Measurements from ENCODE around the gene CBX7. TPM values are rescaled to one million over a fixed set of nuclear protein-coding genes. Genes with fewer than 3 reads are reported as not detected.

The CBX7 gene
- polyA plus RNA-seq, 2 of the 4 experiments (the other 2 are of a cell fraction) = 0.79 to 2.5 TPM

GRCh38 chr22:39146256-39147101, 6.0 kb downstream of the CBX7 start:
- Histone ChIP-seq H3K4me1 (peaks cover 11% of the 10 kb centered on the region; the same call in 2 of the 3 replicates), H3K9me3 (no peaks in the 10 kb centered on the region), H3K4me2 (peak overlapping the region; percentile 99), H3K4me3 (peak overlapping the region; percentile 95), H3K27ac (peak overlapping the region; percentile 68 to 86)
- FAIRE-seq (no peak), ATAC-seq (no peak), DNase-seq (ENCODE audit: low read depth in 1 of 2, low spot score in 1 of 2) (no peak)
- ChIA-PET CTCF (interaction anchor here (1.2 kb wide), 1 partner anchor 165 kb away, joined by 3 read pairs; no protein-coding TSS in a partner anchor), POLR2A (no interaction called here)
- TF ChIP-seq RNF2 (IDR thresholded peaks at IDR 0.05; ENCODE audit: borderline replicate concordance, low read depth) (no peak), ZFP36 (IDR thresholded peaks at IDR 0.05; ENCODE audit: borderline replicate concordance, partially characterized antibody) (peak; percentile 28), NPAS2 (CRISPR knock-in tag; IDR thresholded peaks at IDR 0.05; ENCODE audit: borderline replicate concordance) (no peak), MAX (IDR thresholded peaks at IDR 0.05) (no peak), HES2 (IDR thresholded peaks at IDR 0.05) (no peak), ELK1 (IDR thresholded peaks at IDR 0.05; ENCODE audit: low read depth, low read length) (no peak), HOXB5 (CRISPR knock-in tag; IDR thresholded peaks at IDR 0.05) (no peak), KDM1A (IDR thresholded peaks at IDR 0.05; ENCODE audit: low read depth) (peak; percentile 67; the same call in 1 of the 2 replicates), JUNB (IDR thresholded peaks at IDR 0.05) (no peak)
- 77% methylated on average over 5 of the region's 6 CpGs for WGBS (ENCODE audit: missing lambda C conversion rate)

GRCh38 chr22:39144101-39144767, 8.2 kb downstream of the CBX7 start:
- DNase-seq (ENCODE audit: low read depth in 1 of 2, low spot score in 1 of 2) (no peak), FAIRE-seq (no peak), ATAC-seq (no peak; a peak in 1 of 6 replicates)
- 54% methylated on average over 20 of the region's 22 CpGs for WGBS (ENCODE audit: missing lambda C conversion rate)
- ChIA-PET CTCF (interaction anchor here (1.2 kb wide), 1 partner anchor 9 kb away, joined by 4 read pairs; no protein-coding TSS in a partner anchor), POLR2A (no interaction called here)
- TF ChIP-seq ZC3H11A (IDR thresholded peaks at IDR 0.05) (no peak), USF2 (IDR thresholded peaks at IDR 0.05) (no peak), FOXS1 (CRISPR knock-in tag; IDR thresholded peaks at IDR 0.05) (no peak), HOXB13 (CRISPR knock-in tag; IDR thresholded peaks at IDR 0.05; ENCODE audit: low read depth) (no peak), HMGXB4 (CRISPR knock-in tag; IDR thresholded peaks at IDR 0.05; ENCODE audit: borderline replicate concordance) (no peak), ZNF302 (CRISPR knock-in tag; IDR thresholded peaks at IDR 0.05) (no peak), CBX8 (IDR thresholded peaks at IDR 0.05) (no peak), HES2 (IDR thresholded peaks at IDR 0.05) (no peak), EHMT2 (IDR thresholded peaks at IDR 0.05; ENCODE audit: low read depth) (no peak), BCL3 (IDR thresholded peaks at IDR 0.05) (no peak), E2F6 (IDR thresholded peaks at IDR 0.05; ENCODE audit: borderline replicate concordance, low read depth) (no peak), HEYL (CRISPR knock-in tag; IDR thresholded peaks at IDR 0.05) (no peak), NFE2L2 (conservative IDR thresholded peaks at IDR 0.05; ENCODE audit: low read length) (no peak), ELK1 (IDR thresholded peaks at IDR 0.05; ENCODE audit: low read depth, low read length) (no peak), POLR2AphosphoS2 (conservative IDR thresholded peaks at IDR 0.05; ENCODE audit: low read length) (no peak), NPAS2 (CRISPR knock-in tag; IDR thresholded peaks at IDR 0.05; ENCODE audit: borderline replicate concordance) (no peak)
- H3K9me3 ChIP-seq = no peaks in the 10 kb centered on the region
- no peak overlapping the region; a peak in 1 of 6 replicates for H3K27ac ChIP-seq
- H3K4me2 ChIP-seq = peak overlapping the region; percentile 99
- H3K4me1 ChIP-seq = peaks cover 10% of the 10 kb centered on the region; the same call in 2 of the 3 replicates
- H3K4me3 ChIP-seq = peak overlapping the region; percentile 95; the same call in 1 of the 3 replicates
